ENCODE data around the gene WIF1. TPM values are rescaled to one million over a fixed set of nuclear protein-coding genes. Genes with fewer than 3 reads are reported as not detected.

WIF1 gene
- total and polyA plus RNA-seq, 10 of the 15 experiments (the other 5 are each of a cell fraction or from before 2014, with no cell fraction given), result 0.04 to 0.05 (median 0.05) TPM; not detected in 7

GRCh38 chr12:65147312-65147905 lies 26.3 kb upstream of the WIF1 start (continued):
- TF ChIP-seq E4F1 (IDR thresholded peaks at IDR 0.05; ENCODE audit: borderline replicate concordance, partially characterized antibody), result no peak

GRCh38 chr12:65140738-65141137 lies 19.6 kb upstream of the WIF1 start:
- CTCF ChIA-PET, result interaction anchor here (1.5 kb wide), 1 partner anchor 30 kb away, joined by 4 read pairs; no protein-coding TSS in a partner anchor

More at GRCh38 chr12:65140738-65141137, 19.6 kb upstream of the WIF1 start:
- BruUV-seq (replicated peaks), result no TSS peak
- no peak overlapping the region for H3K27ac ChIP-seq (ENCODE audit: control insufficient read depth, insufficient read depth)
- DNase-seq (ENCODE audit: low read depth, low spot score) (no peak), FAIRE-seq (no peak), ATAC-seq (no peak)
- SMC1A ChIA-PET (ENCODE audit: uncharacterized antibody, unreplicated experiment), result interaction anchor here (1.2 to 1.6 kb wide), 4 partner anchors 15 to 92 kb away, joined by 3 to 4 read pairs (median 4); partner anchors contain the start of gene LEMD3
- H4K20me1 ChIP-seq (ENCODE audit: control insufficient read depth, insufficient read depth), result no peaks in the 10 kb centered on the region
- H3K36me3 ChIP-seq (ENCODE audit: control insufficient read depth in 2 of 2, insufficient read depth in 2 of 2, low read length in 1 of 2), result no peaks in the 10 kb centered on the region
- H3K9me3 ChIP-seq (replicated peaks; ENCODE audit: control insufficient read depth, insufficient read depth, low read length), result no peaks in the 10 kb centered on the region; the same call in 2 of the 3 replicates
- RAD21 ChIA-PET (ENCODE audit: unreplicated experiment), result interaction anchor here (1.2 kb wide), 1 partner anchor 92 kb away, joined by 3 read pairs; no protein-coding TSS in a partner anchor
- no peak overlapping the region for H3K9ac ChIP-seq (ENCODE audit: control insufficient read depth, insufficient read depth, low read length)
- intact Hi-C loops (cut with micrococcal nuclease; ENCODE audit: unreplicated experiment), result no loop called here
- in situ Hi-C loops (cut with MboI), result no loop called here
- no peak overlapping the region for H2AFZ ChIP-seq (ENCODE audit: control insufficient read depth, low read depth, low read length)
- WGBS (ENCODE audit: insufficient coverage, insufficient replicate concordance, low lambda C conversion rate, missing lambda C conversion rate), result 0% methylated on average over 1 of the region's 1 CpG
- no peaks in the 10 kb centered on the region for H3K4me1 ChIP-seq (ENCODE audit: control insufficient read depth, insufficient read depth, low read length)
- TF ChIP-seq PAX8 (IDR thresholded peaks at IDR 0.05) (no peak), ATF3 (IDR thresholded peaks at IDR 0.05; ENCODE audit: borderline replicate concordance, extremely low read depth, low read depth, low read length) (no peak), NKRF (conservative IDR thresholded peaks at IDR 0.05) (no peak), TARDBP (IDR thresholded peaks at IDR 0.05; ENCODE audit: borderline replicate concordance) (no peak), NRF1 (conservative IDR thresholded peaks at IDR 0.05; ENCODE audit: low read depth, low read length) (no peak), SMARCA5 (IDR thresholded peaks at IDR 0.05) (no peak), KLF5 (IDR thresholded peaks at IDR 0.05; ENCODE audit: partially characterized antibody) (no peak), NFYB (IDR thresholded peaks at IDR 0.05; ENCODE audit: insufficient read depth, low read depth, low read length) (no peak), SUZ12 (IDR thresholded peaks at IDR 0.05; ENCODE audit: unreplicated experiment) (no peak), FOS (IDR thresholded peaks at IDR 0.05; ENCODE audit: borderline replicate concordance, extremely low read depth, insufficient read length) (no peak), HCFC1 (IDR thresholded peaks at IDR 0.05; ENCODE audit: low read length) (no peak)
- POLR2A ChIA-PET, result no interaction called here
- no peaks in the 10 kb centered on the region for H3K79me2 ChIP-seq (ENCODE audit: control insufficient read depth, insufficient read depth, low read length)
- H3K27me3 ChIP-seq (replicated peaks in 1 of 2; ENCODE audit: control insufficient read depth in 2 of 2, insufficient read depth in 2 of 2, low read length in 1 of 2), result peaks cover 0 to 10% of the 10 kb centered on the region in 2 experiments; a peak in 3 of 4 replicates
- H3K4me2 ChIP-seq (ENCODE audit: control insufficient read depth, insufficient read depth), result no peak overlapping the region
- no peak overlapping the region for H3K4me3 ChIP-seq
